Cerebellar cortex (tissue), 1 donor: ENCODE results near the gene TKFC.
A peak's percentile ranks its signal among the peaks of the same experiment; 100 is the strongest.
"Not testable (repeated sequence)": the region's sequence is repeated elsewhere in the genome, so short reads cannot be mapped to it uniquely, and the experiment has no call there.

Experiments
- DNase-seq: peaks from one replicate; pipeline ENCODE4 v3.0.0-alpha.2; 2015; ENCODE audit warnings: low spot score

The TKFC gene

DNA sequence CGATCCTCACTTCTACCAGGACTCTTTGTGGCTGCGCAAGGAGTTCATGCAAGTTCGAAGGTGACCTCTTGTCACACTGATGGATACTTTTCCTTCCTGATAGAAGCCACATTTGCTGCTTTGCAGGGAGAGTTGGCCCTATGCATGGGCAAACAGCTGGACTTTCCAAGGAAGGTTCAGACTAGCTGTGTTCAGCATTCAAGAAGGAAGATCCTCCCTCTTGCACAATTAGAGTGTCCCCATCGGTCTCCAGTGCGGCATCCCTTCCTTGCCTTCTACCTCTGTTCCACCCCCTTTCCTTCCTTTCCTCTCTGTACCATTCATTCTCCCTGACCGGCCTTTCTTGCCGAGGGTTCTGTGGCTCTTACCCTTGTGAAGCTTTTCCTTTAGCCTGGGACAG is 35.6 kb downstream of the TKFC start:
- DNase-seq, result no peak

DNA sequence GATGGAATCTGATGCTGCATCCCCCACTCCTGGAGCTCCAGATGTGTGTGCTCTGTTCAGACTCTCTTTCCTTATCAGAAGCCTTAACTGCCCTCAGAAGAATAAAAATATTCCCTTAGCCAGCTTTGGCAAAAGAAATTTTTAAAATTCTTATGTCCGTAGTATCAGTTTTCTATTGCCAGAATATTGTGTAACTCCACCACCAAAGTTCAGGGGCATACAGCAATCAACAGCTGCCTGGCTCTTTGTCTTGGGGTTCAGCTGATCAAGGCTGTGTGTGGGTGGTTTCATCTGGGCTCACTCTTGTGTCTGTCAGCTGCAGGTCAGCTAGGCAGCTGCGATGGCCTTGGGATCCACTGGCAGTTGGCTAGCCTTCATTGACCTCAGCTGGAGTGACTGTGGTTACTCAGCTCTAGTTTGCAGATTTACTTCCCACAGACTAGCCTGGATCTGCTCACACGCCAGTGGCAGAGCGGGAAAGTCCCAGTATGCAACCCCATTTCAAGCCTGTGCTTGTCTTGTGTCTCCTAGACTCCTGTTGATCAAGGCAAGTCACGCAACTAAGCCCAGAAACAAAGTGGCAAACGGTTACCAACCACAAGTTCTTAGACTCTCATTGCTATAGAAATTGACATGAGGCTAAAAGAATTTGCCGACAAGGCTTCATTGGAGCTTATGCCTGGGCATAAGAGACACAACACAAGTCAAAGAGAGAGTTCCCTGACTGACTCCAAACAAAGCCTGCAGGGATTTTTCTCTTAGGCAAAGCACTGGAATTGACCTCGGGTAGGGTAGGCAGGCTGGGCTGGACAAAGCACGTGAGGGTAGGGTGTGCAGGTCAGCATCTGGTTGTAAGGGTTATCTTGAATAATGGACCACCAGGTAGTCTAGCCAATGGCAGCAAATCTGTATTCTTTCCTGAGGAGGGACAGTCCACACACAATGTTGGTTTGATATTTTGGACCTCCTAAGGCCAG is 36.6 kb downstream of the TKFC start:
- DNase-seq, result no peak

DNA sequence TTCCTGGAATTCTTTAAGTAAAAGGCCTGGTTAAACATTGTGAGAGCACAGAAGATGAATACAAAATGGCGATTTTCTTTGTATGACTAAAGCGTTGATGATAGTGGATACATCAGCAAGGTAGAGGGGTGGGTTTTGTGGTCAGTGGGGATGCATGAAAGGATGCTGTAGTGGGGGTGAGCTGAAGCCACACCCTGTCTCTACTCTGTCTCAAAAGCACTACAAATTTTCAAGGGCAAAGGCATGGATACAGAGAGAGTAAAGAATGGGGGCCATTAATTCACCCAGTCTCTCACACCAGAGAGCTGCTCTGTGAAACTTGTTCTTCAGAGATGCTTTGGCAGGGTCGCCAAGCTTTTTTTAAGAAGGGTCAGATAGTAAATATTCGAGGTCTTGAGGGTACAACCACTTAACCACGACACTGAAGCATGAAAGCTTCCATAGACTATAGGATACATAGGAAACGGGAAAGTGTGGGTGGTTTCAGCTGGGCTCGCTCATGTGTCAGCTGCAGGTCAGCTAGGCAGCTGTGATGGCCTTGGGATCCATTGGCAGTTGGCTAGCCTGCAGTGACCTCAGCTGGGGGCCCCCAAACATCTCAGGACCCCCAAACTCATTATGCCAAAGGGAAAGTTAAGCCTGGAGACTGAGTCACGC is 37.4 kb downstream of the TKFC start:
- DNase-seq, result no peak

- DNase-seq, result no peak
Measured at GRCh38 chr11:61372659-61373420, 39.8 kb downstream of the TKFC start.

DNA sequence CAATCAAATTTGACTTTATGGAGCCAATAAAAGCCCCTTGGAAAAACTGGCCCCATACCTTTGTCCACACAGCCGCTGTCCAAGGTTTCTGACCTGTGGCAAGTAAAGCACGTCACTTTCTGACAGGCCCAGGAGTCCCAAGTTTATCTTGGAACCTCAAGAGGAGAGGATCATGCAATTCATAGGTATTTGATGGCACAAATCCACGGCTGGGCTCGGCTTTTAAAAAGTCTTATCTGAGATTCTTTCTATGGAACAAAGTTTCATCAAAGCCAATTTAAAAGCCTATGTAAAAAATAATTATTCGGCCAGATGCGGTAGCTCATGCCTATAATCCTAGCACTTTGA is 42.7 kb downstream of the TKFC start:
- DNase-seq, result no peak

- no peak for DNase-seq
Measured at GRCh38 chr11:61377461-61378160, 44.6 kb downstream of the TKFC start.

DNA sequence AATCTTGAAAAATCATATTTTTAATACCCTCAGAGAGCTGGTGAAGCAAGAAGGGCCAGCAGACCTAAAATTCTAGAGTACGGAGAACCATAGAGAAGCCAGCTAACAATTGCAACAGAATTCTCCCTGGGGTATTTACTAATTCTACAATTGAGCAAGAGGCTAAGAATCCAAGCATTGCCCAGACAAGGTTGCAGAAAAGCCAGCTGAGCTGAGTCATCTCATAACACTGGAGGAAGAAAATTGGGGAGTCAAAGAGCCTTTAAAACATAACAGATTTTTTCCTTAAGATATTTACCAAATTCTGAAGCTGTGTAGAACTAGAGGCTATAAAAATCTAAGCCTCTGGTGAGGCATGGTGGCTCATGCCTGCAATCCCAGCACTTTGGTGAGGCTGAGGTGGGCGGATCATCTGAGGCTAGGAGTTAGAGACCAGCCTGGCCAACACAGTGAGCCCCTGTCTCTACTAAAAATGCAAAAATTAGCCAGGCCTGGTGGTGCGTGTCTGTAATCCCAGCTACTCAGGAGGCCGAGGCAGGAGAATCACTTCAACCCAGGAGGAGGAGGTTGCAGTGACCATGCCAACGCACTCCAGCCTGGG is 45.8 kb downstream of the TKFC start:
- no peak for DNase-seq

- DNase-seq, result no peak
Measured at GRCh38 chr11:61380884-61381283, 47.9 kb downstream of the TKFC start.

GRCh38 chr11:61383859-61384258 is 50.8 kb downstream of the TKFC start:
- not testable (repeated sequence) for DNase-seq

GRCh38 chr11:61384271-61385242 is 51.5 kb downstream of the TKFC start:
- peak; percentile 67 for DNase-seq

GRCh38 chr11:61390161-61390560 is 57.1 kb downstream of the TKFC start:
- DNase-seq, result no peak

DNA sequence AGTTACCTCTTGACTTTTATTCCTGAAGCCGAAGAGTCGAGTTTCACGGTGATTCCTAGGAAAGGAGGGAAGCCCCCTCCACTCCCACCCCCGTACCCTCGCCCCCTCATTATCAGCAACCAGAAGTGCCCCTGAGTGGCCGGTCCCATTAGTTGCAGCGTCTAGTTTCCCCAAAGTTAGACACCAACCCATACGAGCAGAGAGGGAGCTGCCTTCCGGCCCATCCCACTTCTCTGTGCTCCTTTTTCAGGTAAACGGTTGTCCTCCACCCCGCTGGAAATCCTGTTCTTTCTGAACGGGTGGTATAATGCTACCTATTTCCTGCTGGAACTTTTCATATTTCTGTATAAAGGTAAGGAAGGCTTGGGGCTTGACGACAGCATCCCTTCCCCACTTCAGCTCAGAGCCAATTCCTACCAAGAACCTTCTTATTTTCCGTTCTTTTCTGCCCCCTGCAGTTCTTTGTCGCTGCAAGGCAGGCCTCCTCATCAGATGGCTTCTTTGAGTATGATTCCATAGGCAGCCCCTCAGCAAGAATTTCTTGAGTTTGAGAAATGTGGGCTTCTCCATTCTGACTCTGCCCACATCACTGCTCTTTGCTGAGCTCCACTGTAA is 60.1 kb downstream of the TKFC start:
- DNase-seq, result no peak
